GM23338 (cell line): Measurements from ENCODE around the gene ETV6.

Experiments
- CREB1 ChIP-seq: fragments of 250-450 bp; sonication (Bioruptor Pico); IDR thresholded peaks from 2 replicates; pipeline ENCODE4 v1.5.0; 2020; ENCODE audit warnings: low read depth, mild to moderate bottlenecking, moderate library complexity
- EZH2 ChIP-seq: fragments of 200-600 bp; sonication (generic); IDR thresholded peaks from one replicate; pipeline ENCODE4 v1.8.0; 2017; ENCODE audit warnings: antibody characterized with exemption, mild to moderate bottlenecking, low read depth; ENCODE audit not compliant: unreplicated experiment

- TF ChIP-seq EZH2 (no peak), CREB1 (CRISPR knock-in tag) (no peak)
Measured at GRCh38 chr12:11826574-11826973, 177.1 kb downstream of the ETV6 start.
